Activated CD4-positive, alpha-beta T cell treated with anti-CD3 and anti-CD28 coated beads, Interleukin-2, amount 50 U/mL, for 16 hours (primary cell): ENCODE data around the gene PPP1R37.
"Not testable (repeated sequence)": the region's sequence is repeated elsewhere in the genome, so short reads cannot be mapped to it uniquely, and the experiment has no call there.

Experiments used
- DNase-seq: peaks from one replicate; pipeline ENCODE4 v3.0.0-alpha.2; 2020

Gene PPP1R37

GRCh38 chr19:45117671-45118070 is 24.7 kb downstream of the PPP1R37 start:
- no peak for DNase-seq

GRCh38 chr19:45118106-45118505 is 25.1 kb downstream of the PPP1R37 start:
- no peak for DNase-seq

- not testable (repeated sequence) for DNase-seq
These were observed 25.8 kb downstream of the PPP1R37 start for GRCh38 chr19:45118591-45119355.

- DNase-seq: no peak
These were observed 26.6 kb downstream of the PPP1R37 start for GRCh38 chr19:45119582-45119981.

GRCh38 chr19:45121827-45122345 is 28.9 kb downstream of the PPP1R37 start:
- DNase-seq: no peak

GRCh38 chr19:45122832-45123231 is 29.9 kb downstream of the PPP1R37 start:
- no peak for DNase-seq

GRCh38 chr19:45123440-45123850 is 30.5 kb downstream of the PPP1R37 start:
- no peak for DNase-seq

- no peak for DNase-seq
These were observed 31.0 kb downstream of the PPP1R37 start for GRCh38 chr19:45124021-45124420.

- no peak for DNase-seq
These were observed 32.4 kb downstream of the PPP1R37 start for GRCh38 chr19:45125360-45125759.

GRCh38 chr19:45125975-45126493 is 33.1 kb downstream of the PPP1R37 start:
- peak; percentile 74 for DNase-seq

GRCh38 chr19:45126654-45127053 is 33.7 kb downstream of the PPP1R37 start:
- no peak for DNase-seq

GRCh38 chr19:45128146-45128545 is 35.2 kb downstream of the PPP1R37 start:
- DNase-seq: no peak

- no peak for DNase-seq
These were observed 35.8 kb downstream of the PPP1R37 start for GRCh38 chr19:45128806-45129205.

- DNase-seq: no peak
These were observed 37.3 kb downstream of the PPP1R37 start for GRCh38 chr19:45130236-45130635.

GRCh38 chr19:45130888-45131615 is 38.1 kb downstream of the PPP1R37 start:
- no peak for DNase-seq

GRCh38 chr19:45133661-45134060 is 40.7 kb downstream of the PPP1R37 start:
- DNase-seq: no peak

- no peak for DNase-seq
These were observed 42.4 kb downstream of the PPP1R37 start for GRCh38 chr19:45135176-45135885.

- DNase-seq: no peak
These were observed 43.7 kb downstream of the PPP1R37 start for GRCh38 chr19:45136507-45137178.

GRCh38 chr19:45137179-45137761 is 44.3 kb downstream of the PPP1R37 start:
- DNase-seq: no peak

GRCh38 chr19:45138303-45138751 is 45.3 kb downstream of the PPP1R37 start:
- DNase-seq: no peak

GRCh38 chr19:45139286-45140143 is 46.5 kb downstream of the PPP1R37 start:
- DNase-seq: no peak
